Naive thymus-derived CD4-positive, alpha-beta T cell (primary cell): ENCODE results near the gene RAVER2. TPM values are rescaled to one million over a fixed set of nuclear protein-coding genes. Genes with fewer than 3 reads are reported as not detected.

Experiments
- ATAC-seq: fragments of 150-1000 bp; cut with Tn5 transposase; 2 replicates; pipeline ENCODE4 v1.10.0; 2021; ENCODE audit warnings: mild to moderate bottlenecking, moderate library complexity
- CTCF ChIA-PET: fragments of 350-600 bp; sonication (Branson Sonifier 250); formaldehyde crosslinking; loops from one replicate; lab custom pipeline; 2021; ENCODE audit warnings: antibody characterized with exemption; lab: Charles Lee
- POLR2A ChIA-PET: fragments of 350-600 bp; sonication (Branson Sonifier 250); formaldehyde crosslinking; loops from one replicate; lab custom pipeline; 2021; ENCODE audit warnings: antibody characterized with exemption, inconsistent platforms; lab: Charles Lee
- DNase-seq, 9 donors: peaks; one replicate each; pipeline versions ENCODE4 v3.0.0 to v3.0.0-alpha.2; 2020 to 2022; ENCODE audit warnings: mixed read lengths in 1 of 9
- H3K27ac ChIP-seq: one replicate; pipeline ENCODE4 v1.7.0; 2013; ENCODE audit warnings: mild to moderate bottlenecking, low read depth, low read length, moderate library complexity
- H3K27me3 ChIP-seq, 2 donors: one replicate each; pipeline ENCODE4 v1.7.0; 2013; ENCODE audit warnings: low read length in 2 of 2, mild to moderate bottlenecking in 2 of 2, moderate library complexity in 2 of 2; ENCODE audit not compliant: control insufficient read depth in 2 of 2, insufficient read depth in 2 of 2
- H3K36me3 ChIP-seq, 3 experiments: 1 replicate in 2 of 3; 2 replicates in 1 of 3; pipeline ENCODE4 v1.7.0; 2013; ENCODE audit warnings: low read length in 3 of 3, mild to moderate bottlenecking in 3 of 3, moderate library complexity in 1 of 3; ENCODE audit not compliant: insufficient read depth in 3 of 3, control insufficient read depth in 2 of 3
- H3K4me1 ChIP-seq, 2 donors: one replicate each; pipeline ENCODE4 v1.7.0; 2013; ENCODE audit warnings: low read length in 2 of 2, mild to moderate bottlenecking in 2 of 2, moderate library complexity in 1 of 2; ENCODE audit not compliant: control insufficient read depth in 2 of 2, insufficient read depth in 2 of 2
- H3K4me3 ChIP-seq: 2 replicates; pipeline ENCODE4 v1.7.0; 2013; ENCODE audit warnings: mild to moderate bottlenecking, low read length
- H3K9me3 ChIP-seq, 3 experiments: 1 replicate in 2 of 3; 2 replicates in 1 of 3; pipeline ENCODE4 v1.7.0; 2013; ENCODE audit warnings: low read length in 3 of 3; ENCODE audit not compliant: control insufficient read depth in 2 of 3
- H3K27ac Mint-ChIP-seq, 9 donors: one replicate each; pipeline ENCODE4 v1.8.0; 2020 to 2022; ENCODE audit warnings: mixed read lengths in 9 of 9, mild to moderate bottlenecking in 8 of 9, moderate library complexity in 5 of 9, inconsistent platforms in 2 of 9
- H3K27me3 Mint-ChIP-seq, 5 donors: one replicate each; pipeline ENCODE4 v1.8.0; 2021 to 2022; ENCODE audit warnings: mixed read lengths in 5 of 5, mild to moderate bottlenecking in 1 of 5
- H3K36me3 Mint-ChIP-seq, 5 donors: one replicate each; pipeline ENCODE4 v1.8.0; 2020 to 2022; ENCODE audit warnings: mixed read lengths in 5 of 5, mild to moderate bottlenecking in 3 of 5, inconsistent platforms in 1 of 5
- H3K4me1 Mint-ChIP-seq, 7 donors: one replicate each; pipeline ENCODE4 v1.8.0; 2020 to 2022; ENCODE audit warnings: mixed read lengths in 7 of 7, mild to moderate bottlenecking in 3 of 7, inconsistent platforms in 1 of 7
- H3K4me3 Mint-ChIP-seq, 10 donors: one replicate each; pipeline ENCODE4 v1.8.0; 2020 to 2022; ENCODE audit warnings: mild to moderate bottlenecking in 10 of 10, mixed read lengths in 10 of 10, moderate library complexity in 6 of 10, inconsistent platforms in 2 of 10
- H3K9me3 Mint-ChIP-seq, 11 donors: one replicate each; pipeline ENCODE4 v1.8.0; 2020 to 2022; ENCODE audit warnings: mixed read lengths in 11 of 11, mild to moderate bottlenecking in 4 of 11, inconsistent platforms in 1 of 11, moderate library complexity in 1 of 11
- intact Hi-C, 2 donors: fragments of 100-400 bp; cut with micrococcal nuclease; formaldehyde crosslinking; loops; one replicate each; pipeline ENCODE4 v1.15.1; 2023
- polyA plus RNA-seq, 2 donors: library from polyadenylated mRNA; unstranded; fragments of 300-500 nt; fragmentation: Illumina TruSeq; gene quantifications; one replicate each; pipeline ENCODE4 v1.2.3, GENCODE V29; 2021
- total RNA-seq, 6 experiments: library from RNA in 5 of 6; stranded (reverse) in 5 of 6; gene quantifications; 1 replicate in 5 of 6; 2 replicates in 1 of 6; pipeline ENCODE4 v1.2.3 and lab custom pipeline; 2021 to 2026

RAVER2 gene
- total and polyA plus RNA-seq, 7 experiments from 2014 or later, result 0.29 to 1.9 (median 0.93) TPM

DNA sequence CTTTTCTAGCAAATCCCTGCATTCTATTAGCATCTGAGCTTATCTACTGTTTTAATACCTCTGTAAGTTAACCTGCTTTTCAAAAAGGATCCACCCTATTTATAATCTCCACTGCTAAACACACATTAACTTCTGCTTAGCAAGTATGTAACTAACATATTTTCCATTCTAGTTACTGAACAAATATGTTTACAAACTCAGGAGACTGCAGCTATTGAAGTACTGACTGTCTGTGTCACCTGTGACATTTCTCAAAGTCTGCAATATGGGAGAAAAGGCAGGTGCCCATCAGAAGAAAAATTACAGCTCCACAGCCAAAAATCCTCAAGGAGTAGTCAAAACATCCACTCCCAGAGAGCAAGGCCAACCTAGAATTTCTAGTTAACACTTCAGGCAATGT lies 133.2 kb downstream of the RAVER2 start:
- Mint-ChIP-seq H3K27ac (peak overlapping the region; percentile 41 to 95 (median 86)), H3K4me1 (peaks cover 44 to 89% (median 86%) of the 10 kb centered on the region in 7 donors), H3K27me3 (no peaks in the 10 kb centered on the region), H3K36me3 (peaks cover 16 to 51% (median 43%) of the 10 kb centered on the region in 5 donors), H3K9me3 (peaks cover 0 to 2% (median 0%) of the 10 kb centered on the region in 11 donors), H3K4me3 (peak overlapping the region in 9 of 10 donors; percentile 70 to 83 (median 77))
- peaks cover 43 to 62% of the 10 kb centered on the region in 2 donors for H3K4me1 ChIP-seq
- ChIA-PET CTCF (interaction anchor here (0.8 to 1.9 kb wide), 6 partner anchors 14 to 143 kb away, joined by 3 to 8 read pairs (median 4); no protein-coding TSS in a partner anchor), POLR2A (interaction anchor here (0.9 to 2.4 kb wide), 9 partner anchors 28 to 193 kb away, joined by 3 to 20 read pairs (median 4); partner anchors contain the start of gene JAK1)
- H3K27me3 ChIP-seq, result no peaks in the 10 kb centered on the region
- intact Hi-C loops, result loop anchor here in 1 of 2 donors (5.0 kb wide), 1 partner anchor 544 kb away; the partner anchor contains the start of genes LEPR and LEPROT
- H3K36me3 ChIP-seq, result peaks cover 15 to 48% (median 19%) of the 10 kb centered on the region in 3 experiments
- H3K9me3 ChIP-seq, result no peaks in the 10 kb centered on the region
- peak overlapping the region; percentile 36 for H3K27ac ChIP-seq
- H3K4me3 ChIP-seq, result no peak overlapping the region
- ATAC-seq (no peak), DNase-seq (no peak)

GRCh38 chr1:64878931-64879611 lies 134.2 kb downstream of the RAVER2 start:
- H3K36me3 Mint-ChIP-seq, result peaks cover 11 to 50% (median 41%) of the 10 kb centered on the region in 5 donors
- ATAC-seq (no peak), DNase-seq (no peak)
- Histone ChIP-seq H3K27ac (no peak overlapping the region), H3K36me3 (peaks cover 15 to 45% (median 19%) of the 10 kb centered on the region in 3 experiments), H3K4me3 (no peak overlapping the region), H3K27me3 (no peaks in the 10 kb centered on the region), H3K4me1 (peaks cover 43 to 62% of the 10 kb centered on the region in 2 donors), H3K9me3 (no peaks in the 10 kb centered on the region)
- CTCF ChIA-PET, result interaction anchor here (0.7 kb wide), 1 partner anchor 14 kb away, joined by 3 read pairs; no protein-coding TSS in a partner anchor
- H3K4me1 Mint-ChIP-seq, result peaks cover 45 to 92% (median 86%) of the 10 kb centered on the region in 7 donors
- peak overlapping the region; percentile 17 to 86 (median 75) for H3K27ac Mint-ChIP-seq
- no peaks in the 10 kb centered on the region for H3K27me3 Mint-ChIP-seq
- POLR2A ChIA-PET, result interaction anchor here (0.8 to 2.4 kb wide), 2 partner anchors 82 to 86 kb away, joined by 3 to 20 read pairs; partner anchors contain the start of gene JAK1
- peak overlapping the region in 1 of 10 donors; percentile 27 for H3K4me3 Mint-ChIP-seq
- peaks cover 0 to 2% (median 0%) of the 10 kb centered on the region in 11 donors for H3K9me3 Mint-ChIP-seq
- intact Hi-C loops, result loop anchor here in 1 of 2 donors (5.0 kb wide), 1 partner anchor 543 kb away; the partner anchor contains the start of genes LEPR and LEPROT

DNA sequence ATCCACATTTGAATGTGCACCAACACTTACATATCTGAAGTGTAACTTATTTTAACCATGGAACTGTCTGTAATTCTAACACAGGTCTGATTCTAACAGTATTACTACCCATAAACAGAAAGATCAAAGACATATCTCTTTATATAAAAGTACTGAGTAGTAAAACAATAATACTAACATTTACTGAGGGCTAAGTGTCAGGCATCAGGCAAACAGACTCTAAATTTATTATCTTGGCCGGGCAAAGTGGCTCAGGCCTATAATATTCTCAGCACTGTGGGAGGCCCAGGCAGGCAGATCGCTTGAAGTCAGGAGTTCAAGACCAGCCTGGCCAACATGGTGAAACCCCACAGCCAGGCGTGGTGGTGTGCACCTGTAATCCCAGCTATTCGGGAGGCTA lies 135.6 kb downstream of the RAVER2 start:
- POLR2A ChIA-PET, result interaction anchor here (0.6 kb wide), 1 partner anchor 93 kb away, joined by 3 read pairs; no protein-coding TSS in a partner anchor
- H3K4me1 ChIP-seq, result peaks cover 32 to 63% of the 10 kb centered on the region in 2 donors
- ATAC-seq, result no peak
- CTCF ChIA-PET, result no interaction called here
- peak overlapping the region in 7 of 9 donors; percentile 25 to 83 (median 60) for H3K27ac Mint-ChIP-seq
- H3K27me3 Mint-ChIP-seq, result no peaks in the 10 kb centered on the region
- no peak for DNase-seq
- no peak overlapping the region for H3K4me3 ChIP-seq
- no peaks in the 10 kb centered on the region for H3K9me3 ChIP-seq
- H3K27ac ChIP-seq, result no peak overlapping the region
- peaks cover 46 to 94% (median 82%) of the 10 kb centered on the region in 7 donors for H3K4me1 Mint-ChIP-seq
- intact Hi-C loops, result no loop called here
- peaks cover 13 to 44% (median 15%) of the 10 kb centered on the region in 3 experiments for H3K36me3 ChIP-seq
- peaks cover 7 to 47% (median 38%) of the 10 kb centered on the region in 5 donors for H3K36me3 Mint-ChIP-seq
- H3K9me3 Mint-ChIP-seq, result peaks cover 0 to 2% (median 0%) of the 10 kb centered on the region in 11 donors
- H3K4me3 Mint-ChIP-seq, result no peak overlapping the region
- no peaks in the 10 kb centered on the region for H3K27me3 ChIP-seq

- Mint-ChIP-seq H3K27ac (peak overlapping the region; percentile 1 to 83 (median 61)), H3K27me3 (no peaks in the 10 kb centered on the region), H3K4me1 (peaks cover 42 to 93% (median 81%) of the 10 kb centered on the region in 7 donors), H3K9me3 (peaks cover 0 to 2% (median 0%) of the 10 kb centered on the region in 11 donors), H3K36me3 (peaks cover 3 to 39% (median 31%) of the 10 kb centered on the region in 5 donors), H3K4me3 (no peak overlapping the region)
- no peaks in the 10 kb centered on the region for H3K27me3 ChIP-seq
- peaks cover 5 to 36% (median 11%) of the 10 kb centered on the region in 3 experiments for H3K36me3 ChIP-seq
- DNase-seq (no peak), ATAC-seq (no peak)
- ChIA-PET POLR2A (interaction anchor here (0.6 to 1.4 kb wide), 3 partner anchors 17 to 92 kb away, joined by 3 read pairs; partner anchors contain the start of gene JAK1), CTCF (no interaction called here)
- no peaks in the 10 kb centered on the region for H3K9me3 ChIP-seq
- no peak overlapping the region for H3K4me3 ChIP-seq
- intact Hi-C loops, result no loop called here
- H3K4me1 ChIP-seq, result peaks cover 23 to 55% of the 10 kb centered on the region in 2 donors
- H3K27ac ChIP-seq, result no peak overlapping the region
Measured at GRCh38 chr1:64881281-64881680, 136.4 kb downstream of the RAVER2 start.

Other genes with a start within 250 kb of the RAVER2 start
- gene JAK1, start 221.5 kb downstream of the RAVER2 start, total RNA-seq, result 100 to 1,000 TPM; 210 to 365 (median 265) TPM
- 100 to 1,000 TPM; 197 to 288 TPM for gene JAK1, start 221.5 kb downstream of the RAVER2 start, polyA plus RNA-seq